Astrocyte (in vitro differentiated cells and primary cell): ENCODE results near the gene EPHA7. TPM values are rescaled to one million over a fixed set of nuclear protein-coding genes. Genes with fewer than 3 reads are reported as not detected.

Source experiments
- DNase-seq: peaks from one replicate; pipeline ENCODE4 v3.0.0-alpha.2; 2010; ENCODE audit warnings: low read depth
- FAIRE-seq: peaks from 2 replicates; lab custom pipeline; 2011; peaks lifted over from hg19 to GRCh38; lab: Jason Lieb, UNC
- H2AFZ ChIP-seq: 2 replicates; pipeline ENCODE4 v1.6.0; 2012; ENCODE audit warnings: low read depth, low read length, inconsistent platforms
- H3K27ac ChIP-seq: 2 replicates; pipeline ENCODE4 v1.5.1; 2011; ENCODE audit warnings: low read depth, low read length, inconsistent platforms
- H3K27me3 ChIP-seq: 2 replicates; pipeline ENCODE4 v1.6.0; 2011; ENCODE audit warnings: low read length, inconsistent platforms; ENCODE audit not compliant: insufficient read depth
- H3K36me3 ChIP-seq: 2 replicates; pipeline ENCODE4 v1.5.1; 2011; ENCODE audit warnings: low read length, inconsistent platforms; ENCODE audit not compliant: insufficient read depth
- H3K4me1 ChIP-seq: 2 replicates; pipeline ENCODE4 v1.5.1; 2011; ENCODE audit warnings: low read length, inconsistent platforms; ENCODE audit not compliant: insufficient read depth
- H3K4me2 ChIP-seq: 2 replicates; pipeline ENCODE4 v1.6.0; 2012; ENCODE audit warnings: low read length, inconsistent platforms
- H3K4me3 ChIP-seq: 2 replicates; pipeline ENCODE4 v1.5.1; 2011; ENCODE audit warnings: low read depth, mild to moderate bottlenecking, low read length, inconsistent platforms; ENCODE audit not compliant: insufficient read depth
- H3K79me2 ChIP-seq: 2 replicates; pipeline ENCODE4 v1.6.0; 2012; ENCODE audit warnings: mild to moderate bottlenecking, low read length, inconsistent platforms; ENCODE audit not compliant: insufficient read depth
- H3K9ac ChIP-seq: 2 replicates; pipeline ENCODE4 v1.6.0; 2012; ENCODE audit warnings: mild to moderate bottlenecking, low read length, inconsistent platforms
- H3K9me3 ChIP-seq: 2 replicates; pipeline ENCODE4 v1.5.1; 2012; ENCODE audit warnings: low read depth, mild to moderate bottlenecking, low read length, inconsistent platforms; ENCODE audit not compliant: insufficient read depth
- H4K20me1 ChIP-seq: 2 replicates; pipeline ENCODE4 v1.6.0; 2012; ENCODE audit warnings: low read length, inconsistent platforms; ENCODE audit not compliant: insufficient read depth
- H3K27ac Mint-ChIP-seq: one replicate; pipeline ENCODE4 v1.8.0; 2021; ENCODE audit warnings: mild to moderate bottlenecking, mixed read lengths; ENCODE audit not compliant: unreplicated experiment
- H3K27me3 Mint-ChIP-seq: one replicate; pipeline ENCODE4 v1.8.0; 2021; ENCODE audit warnings: low read depth, mixed read lengths; ENCODE audit not compliant: unreplicated experiment
- H3K36me3 Mint-ChIP-seq: one replicate; pipeline ENCODE4 v1.8.0; 2021; ENCODE audit warnings: low read depth, mixed read lengths; ENCODE audit not compliant: unreplicated experiment
- H3K4me1 Mint-ChIP-seq: one replicate; pipeline ENCODE4 v1.8.0; 2021; ENCODE audit warnings: low read depth, mixed read lengths; ENCODE audit not compliant: unreplicated experiment
- H3K4me3 Mint-ChIP-seq: one replicate; pipeline ENCODE4 v1.8.0; 2021; ENCODE audit warnings: mild to moderate bottlenecking, moderate library complexity, mixed read lengths; ENCODE audit not compliant: unreplicated experiment
- H3K9me3 Mint-ChIP-seq: one replicate; pipeline ENCODE4 v1.8.0; 2021; ENCODE audit warnings: mild to moderate bottlenecking, mixed read lengths; ENCODE audit not compliant: unreplicated experiment
- EZH2 ChIP-seq: IDR thresholded peaks from 2 replicates; pipeline ENCODE4 v1.6.1; 2012; ENCODE audit warnings: mild to moderate bottlenecking, low read length, inconsistent platforms; ENCODE audit not compliant: insufficient read depth
- total RNA-seq: library from RNA; stranded (reverse); gene quantifications from 2 replicates; pipeline ENCODE4 v1.2.1, GENCODE V29; 2021
- TF ChIP-seq, protein P1 (sequence below): IDR thresholded peaks from 2 replicates; pipeline ENCODE4 v1.5.1; 2011; ENCODE audit warnings: low read depth, mild to moderate bottlenecking, inconsistent platforms, low read length, moderate library complexity; ENCODE audit not compliant: insufficient read depth

The EPHA7 gene
- total RNA-seq, 1 donor from 2014 or later: 0.82 TPM

- Mint-ChIP-seq H3K36me3 (no peaks in the 10 kb centered on the region), H3K27ac (no peak overlapping the region), H3K27me3 (no peaks in the 10 kb centered on the region), H3K4me1 (no peaks in the 10 kb centered on the region), H3K4me3 (no peak overlapping the region), H3K9me3 (no peaks in the 10 kb centered on the region)
- H3K4me3 ChIP-seq: no peak overlapping the region
- no peak overlapping the region for H3K4me2 ChIP-seq
- no peak for DNase-seq
- TF ChIP-seq, protein P1, sequence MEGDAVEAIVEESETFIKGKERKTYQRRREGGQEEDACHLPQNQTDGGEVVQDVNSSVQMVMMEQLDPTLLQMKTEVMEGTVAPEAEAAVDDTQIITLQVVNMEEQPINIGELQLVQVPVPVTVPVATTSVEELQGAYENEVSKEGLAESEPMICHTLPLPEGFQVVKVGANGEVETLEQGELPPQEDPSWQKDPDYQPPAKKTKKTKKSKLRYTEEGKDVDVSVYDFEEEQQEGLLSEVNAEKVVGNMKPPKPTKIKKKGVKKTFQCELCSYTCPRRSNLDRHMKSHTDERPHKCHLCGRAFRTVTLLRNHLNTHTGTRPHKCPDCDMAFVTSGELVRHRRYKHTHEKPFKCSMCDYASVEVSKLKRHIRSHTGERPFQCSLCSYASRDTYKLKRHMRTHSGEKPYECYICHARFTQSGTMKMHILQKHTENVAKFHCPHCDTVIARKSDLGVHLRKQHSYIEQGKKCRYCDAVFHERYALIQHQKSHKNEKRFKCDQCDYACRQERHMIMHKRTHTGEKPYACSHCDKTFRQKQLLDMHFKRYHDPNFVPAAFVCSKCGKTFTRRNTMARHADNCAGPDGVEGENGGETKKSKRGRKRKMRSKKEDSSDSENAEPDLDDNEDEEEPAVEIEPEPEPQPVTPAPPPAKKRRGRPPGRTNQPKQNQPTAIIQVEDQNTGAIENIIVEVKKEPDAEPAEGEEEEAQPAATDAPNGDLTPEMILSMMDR: no peak
- no peak for TF ChIP-seq EZH2
- no peak overlapping the region for H3K27ac ChIP-seq
- no peaks in the 10 kb centered on the region for H3K36me3 ChIP-seq
- H3K9ac ChIP-seq: no peak overlapping the region
- FAIRE-seq: no peak
- H3K4me1 ChIP-seq: no peaks in the 10 kb centered on the region
- H2AFZ ChIP-seq: no peak overlapping the region
- no peaks in the 10 kb centered on the region for H4K20me1 ChIP-seq
- no peaks in the 10 kb centered on the region for H3K9me3 ChIP-seq
- H3K27me3 ChIP-seq: no peaks in the 10 kb centered on the region
- H3K79me2 ChIP-seq: no peaks in the 10 kb centered on the region
Measured at GRCh38 chr6:93278241-93278640, 141.1 kb downstream of the EPHA7 start.

DNA sequence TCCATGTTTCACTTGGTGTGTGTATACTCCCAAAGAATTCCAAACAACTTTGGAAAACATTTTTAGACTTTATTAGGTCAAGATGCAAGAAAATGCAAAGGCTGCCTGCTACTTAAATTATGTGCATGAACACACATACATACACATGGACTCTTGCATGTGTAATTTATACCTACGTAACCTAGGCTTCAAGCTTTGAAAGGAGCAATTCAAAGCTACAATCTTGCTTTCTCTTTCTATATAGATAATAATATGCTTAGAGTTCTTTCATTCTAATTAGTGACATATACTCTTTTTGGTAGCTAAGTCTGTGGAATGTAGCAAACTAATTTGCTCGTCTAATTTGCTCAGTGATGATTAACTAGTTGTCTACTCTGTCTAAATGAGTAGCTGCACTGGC lies 146.5 kb downstream of the EPHA7 start:
- H3K9me3 ChIP-seq: no peaks in the 10 kb centered on the region
- no peak overlapping the region for H3K27ac Mint-ChIP-seq
- H3K9ac ChIP-seq: no peak overlapping the region
- no peaks in the 10 kb centered on the region for H3K36me3 Mint-ChIP-seq
- H3K27me3 ChIP-seq: no peaks in the 10 kb centered on the region
- H3K4me1 Mint-ChIP-seq: no peaks in the 10 kb centered on the region
- TF ChIP-seq EZH2: no peak
- TF ChIP-seq, protein P1: no peak
- H3K4me3 Mint-ChIP-seq: no peak overlapping the region
- no peak overlapping the region for H3K4me2 ChIP-seq
- H3K4me1 ChIP-seq: no peaks in the 10 kb centered on the region
- no peaks in the 10 kb centered on the region for H4K20me1 ChIP-seq
- H3K79me2 ChIP-seq: no peaks in the 10 kb centered on the region
- no peak for FAIRE-seq
- H3K27ac ChIP-seq: no peak overlapping the region
- no peak overlapping the region for H3K4me3 ChIP-seq
- no peaks in the 10 kb centered on the region for H3K27me3 Mint-ChIP-seq
- H3K9me3 Mint-ChIP-seq: no peaks in the 10 kb centered on the region
- DNase-seq: no peak
- H3K36me3 ChIP-seq: no peaks in the 10 kb centered on the region
- no peak overlapping the region for H2AFZ ChIP-seq

DNA sequence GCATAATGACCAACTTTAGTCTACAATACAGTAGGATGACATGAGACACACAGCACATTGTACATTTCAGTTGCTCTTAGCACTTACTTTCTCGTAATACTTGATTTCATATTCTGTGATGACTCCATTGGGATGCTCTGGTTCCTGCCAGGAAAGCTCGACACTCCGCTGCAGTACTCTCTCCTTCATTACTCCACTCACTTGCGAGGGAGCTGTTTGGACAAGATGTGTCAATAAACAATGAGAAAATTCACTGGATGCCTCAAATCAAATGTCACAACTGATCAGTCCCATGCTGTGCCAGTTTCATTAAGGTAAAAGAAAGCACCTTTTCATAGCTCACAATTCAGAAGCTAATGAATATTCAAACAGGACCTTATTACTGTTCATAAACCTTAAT lies 147.1 kb downstream of the EPHA7 start:
- no peaks in the 10 kb centered on the region for H3K27me3 ChIP-seq
- no peaks in the 10 kb centered on the region for H3K36me3 Mint-ChIP-seq
- H3K27ac ChIP-seq: no peak overlapping the region
- H2AFZ ChIP-seq: peak overlapping the region; percentile 51
- no peak overlapping the region for H3K27ac Mint-ChIP-seq
- H3K4me3 Mint-ChIP-seq: no peak overlapping the region
- H3K79me2 ChIP-seq: no peaks in the 10 kb centered on the region
- TF ChIP-seq, protein P1: no peak
- TF ChIP-seq EZH2: no peak
- no peak overlapping the region for H3K4me2 ChIP-seq
- no peaks in the 10 kb centered on the region for H3K36me3 ChIP-seq
- no peak for DNase-seq
- FAIRE-seq: no peak
- H3K4me1 Mint-ChIP-seq: no peaks in the 10 kb centered on the region
- no peak overlapping the region for H3K9ac ChIP-seq
- no peak overlapping the region for H3K4me3 ChIP-seq
- no peaks in the 10 kb centered on the region for H4K20me1 ChIP-seq
- no peaks in the 10 kb centered on the region for H3K9me3 ChIP-seq
- no peaks in the 10 kb centered on the region for H3K4me1 ChIP-seq
- no peaks in the 10 kb centered on the region for H3K27me3 Mint-ChIP-seq
- no peaks in the 10 kb centered on the region for H3K9me3 Mint-ChIP-seq
